SK-N-SH (cell line): ENCODE results near the gene MAEA.

Experiments used
- FOXM1 ChIP-seq: IDR thresholded peaks from 2 replicates; pipeline ENCODE4 v1.4.0; 2012; ENCODE audit warnings: low read depth, mild to moderate bottlenecking
- POLR2AphosphoS5 ChIP-seq: IDR thresholded peaks from 2 replicates; pipeline ENCODE4 v1.6.1; 2012; ENCODE audit warnings: low read depth, low read length
- TAF1 ChIP-seq: IDR thresholded peaks from 2 replicates; pipeline ENCODE4 v1.6.1; 2012; ENCODE audit warnings: low read depth, mild to moderate bottlenecking, low read length, moderate library complexity, borderline replicate concordance
- TF ChIP-seq, protein P1 (sequence below): fragments of 200-600 bp; sonication (generic); IDR thresholded peaks from 2 replicates; pipeline ENCODE4 v1.6.1; 2017; ENCODE audit warnings: antibody characterized with exemption, mild to moderate bottlenecking, moderate library complexity
- TF ChIP-seq, protein P2 (sequence below): IDR thresholded peaks from 2 replicates; pipeline ENCODE4 v1.4.0; 2012; ENCODE audit warnings: low read depth, borderline replicate concordance

- TF ChIP-seq TAF1 (no peak), FOXM1 (no peak), POLR2AphosphoS5 (no peak)
- TF ChIP-seq, protein P1, sequence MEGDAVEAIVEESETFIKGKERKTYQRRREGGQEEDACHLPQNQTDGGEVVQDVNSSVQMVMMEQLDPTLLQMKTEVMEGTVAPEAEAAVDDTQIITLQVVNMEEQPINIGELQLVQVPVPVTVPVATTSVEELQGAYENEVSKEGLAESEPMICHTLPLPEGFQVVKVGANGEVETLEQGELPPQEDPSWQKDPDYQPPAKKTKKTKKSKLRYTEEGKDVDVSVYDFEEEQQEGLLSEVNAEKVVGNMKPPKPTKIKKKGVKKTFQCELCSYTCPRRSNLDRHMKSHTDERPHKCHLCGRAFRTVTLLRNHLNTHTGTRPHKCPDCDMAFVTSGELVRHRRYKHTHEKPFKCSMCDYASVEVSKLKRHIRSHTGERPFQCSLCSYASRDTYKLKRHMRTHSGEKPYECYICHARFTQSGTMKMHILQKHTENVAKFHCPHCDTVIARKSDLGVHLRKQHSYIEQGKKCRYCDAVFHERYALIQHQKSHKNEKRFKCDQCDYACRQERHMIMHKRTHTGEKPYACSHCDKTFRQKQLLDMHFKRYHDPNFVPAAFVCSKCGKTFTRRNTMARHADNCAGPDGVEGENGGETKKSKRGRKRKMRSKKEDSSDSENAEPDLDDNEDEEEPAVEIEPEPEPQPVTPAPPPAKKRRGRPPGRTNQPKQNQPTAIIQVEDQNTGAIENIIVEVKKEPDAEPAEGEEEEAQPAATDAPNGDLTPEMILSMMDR = no peak
- TF ChIP-seq, protein P2, sequence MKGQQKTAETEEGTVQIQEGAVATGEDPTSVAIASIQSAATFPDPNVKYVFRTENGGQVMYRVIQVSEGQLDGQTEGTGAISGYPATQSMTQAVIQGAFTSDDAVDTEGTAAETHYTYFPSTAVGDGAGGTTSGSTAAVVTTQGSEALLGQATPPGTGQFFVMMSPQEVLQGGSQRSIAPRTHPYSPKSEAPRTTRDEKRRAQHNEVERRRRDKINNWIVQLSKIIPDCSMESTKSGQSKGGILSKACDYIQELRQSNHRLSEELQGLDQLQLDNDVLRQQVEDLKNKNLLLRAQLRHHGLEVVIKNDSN = no peak
Observed at GRCh38 chr4:1371176-1372165, 81.8 kb downstream of the MAEA start.
